GM10248 (cell line): ENCODE measurements around the gene ADAMTSL3.

Source experiments
- CTCF ChIA-PET: fragments of 300-600 bp; sonication (Branson Sonifier 250); formaldehyde crosslinking; extraction: SDS; loops from one replicate; lab custom pipeline; 2021; ENCODE audit warnings: antibody characterized with exemption; lab: Yijun Ruan, JAX
- POLR2A ChIA-PET: fragments of 350-650 bp; sonication (Branson Sonifier 250); formaldehyde crosslinking; extraction: SDS; loops from one replicate; lab custom pipeline; 2020; ENCODE audit warnings: antibody characterized with exemption; lab: Yijun Ruan, JAX
- DNase-seq: peaks from one replicate; pipeline ENCODE4 v3.0.0; 2012; ENCODE audit errors: extremely low spot score
- TF ChIP-seq, protein P1 (sequence below): IDR thresholded peaks from 2 replicates; pipeline ENCODE4 v1.5.1; 2012; ENCODE audit warnings: mild to moderate bottlenecking, low read depth; ENCODE audit errors: extremely low read depth, missing control alignments, control extremely low read depth

The ADAMTSL3 gene

DNA sequence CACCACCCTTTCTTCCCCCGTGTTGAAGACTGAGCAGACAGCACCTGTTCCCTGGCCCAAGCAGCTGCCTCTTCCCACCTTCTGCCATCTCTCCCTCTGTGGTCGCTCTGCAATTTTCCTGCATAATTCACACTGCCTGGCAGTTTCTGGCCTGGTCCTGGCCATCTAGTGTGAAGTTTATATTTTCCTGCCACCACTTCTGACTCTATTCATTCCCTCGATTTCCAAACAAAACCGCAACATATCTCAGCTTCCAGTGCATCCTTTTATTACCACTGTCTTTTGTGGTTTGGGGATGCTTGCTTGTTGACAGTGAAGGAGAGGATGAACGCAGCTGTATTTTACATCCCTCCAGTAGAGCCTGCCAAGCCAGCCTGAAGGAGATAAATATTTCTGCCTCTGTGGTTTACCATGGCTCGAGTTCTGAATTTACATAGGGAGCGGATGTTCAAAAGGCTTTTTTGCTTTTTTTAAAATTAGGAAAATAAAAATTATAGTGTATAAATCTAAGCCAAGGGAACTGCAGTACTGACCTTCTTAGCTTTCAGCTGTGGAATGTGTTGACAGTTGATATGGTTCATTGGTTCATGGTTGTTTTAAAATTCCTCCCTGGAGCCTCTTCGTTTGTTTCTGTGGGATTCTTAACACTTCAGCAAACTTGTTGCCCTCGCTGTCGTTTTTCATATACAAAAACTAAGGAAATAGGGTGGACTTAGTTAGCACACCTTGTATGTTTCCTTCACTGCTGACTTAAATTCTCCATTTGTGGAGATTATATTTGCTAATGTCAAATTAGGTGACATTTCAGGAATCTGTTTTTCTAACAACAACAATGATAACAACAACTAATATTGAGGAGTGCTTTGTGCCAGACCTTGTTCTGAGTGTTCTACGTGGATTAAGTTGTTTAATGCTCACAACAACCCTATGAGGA lies 250.5 kb downstream of the ADAMTSL3 start:
- TF ChIP-seq, protein P1, sequence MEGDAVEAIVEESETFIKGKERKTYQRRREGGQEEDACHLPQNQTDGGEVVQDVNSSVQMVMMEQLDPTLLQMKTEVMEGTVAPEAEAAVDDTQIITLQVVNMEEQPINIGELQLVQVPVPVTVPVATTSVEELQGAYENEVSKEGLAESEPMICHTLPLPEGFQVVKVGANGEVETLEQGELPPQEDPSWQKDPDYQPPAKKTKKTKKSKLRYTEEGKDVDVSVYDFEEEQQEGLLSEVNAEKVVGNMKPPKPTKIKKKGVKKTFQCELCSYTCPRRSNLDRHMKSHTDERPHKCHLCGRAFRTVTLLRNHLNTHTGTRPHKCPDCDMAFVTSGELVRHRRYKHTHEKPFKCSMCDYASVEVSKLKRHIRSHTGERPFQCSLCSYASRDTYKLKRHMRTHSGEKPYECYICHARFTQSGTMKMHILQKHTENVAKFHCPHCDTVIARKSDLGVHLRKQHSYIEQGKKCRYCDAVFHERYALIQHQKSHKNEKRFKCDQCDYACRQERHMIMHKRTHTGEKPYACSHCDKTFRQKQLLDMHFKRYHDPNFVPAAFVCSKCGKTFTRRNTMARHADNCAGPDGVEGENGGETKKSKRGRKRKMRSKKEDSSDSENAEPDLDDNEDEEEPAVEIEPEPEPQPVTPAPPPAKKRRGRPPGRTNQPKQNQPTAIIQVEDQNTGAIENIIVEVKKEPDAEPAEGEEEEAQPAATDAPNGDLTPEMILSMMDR: no peak
- DNase-seq: no peak
- ChIA-PET POLR2A (no interaction called here), CTCF (no interaction called here)

DNA sequence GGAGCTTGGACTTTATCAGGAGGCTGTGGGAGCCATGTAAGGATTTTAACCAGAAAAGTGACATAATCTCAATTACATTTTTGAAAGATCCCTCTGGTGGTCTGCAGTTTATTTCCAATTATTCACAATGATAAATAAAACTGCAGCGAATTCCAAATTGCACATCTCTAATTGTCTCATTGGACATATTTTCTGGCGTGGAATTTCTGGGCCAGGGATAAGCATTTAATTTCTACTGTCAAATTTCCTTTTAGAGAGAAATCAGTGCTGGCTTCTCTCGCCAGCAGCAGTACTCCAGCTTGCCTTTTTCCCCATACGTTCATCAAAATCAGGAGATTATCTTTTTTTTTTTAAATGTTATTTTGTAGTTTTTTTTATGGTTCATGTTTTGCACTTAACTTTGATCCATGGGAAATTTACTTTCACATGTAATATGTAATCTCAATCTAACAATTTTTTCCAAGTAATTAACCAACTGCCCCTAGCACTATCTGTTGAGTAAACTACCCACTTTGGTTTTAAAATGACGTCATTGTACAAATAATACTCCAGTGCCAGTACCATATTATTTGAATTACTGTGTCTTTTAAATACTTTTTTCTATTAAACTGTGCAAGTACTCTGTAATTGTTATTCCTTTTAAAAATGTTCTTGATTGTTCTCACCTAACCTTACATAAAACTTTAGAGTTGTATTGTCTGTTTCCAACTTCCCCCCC lies 251.8 kb downstream of the ADAMTSL3 start:
- DNase-seq: no peak
- POLR2A ChIA-PET: no interaction called here
- TF ChIP-seq, protein P1: no peak
- CTCF ChIA-PET: interaction anchor here (1.5 kb wide), 1 partner anchor 10 kb away, joined by 5 read pairs; no protein-coding TSS in a partner anchor

DNA sequence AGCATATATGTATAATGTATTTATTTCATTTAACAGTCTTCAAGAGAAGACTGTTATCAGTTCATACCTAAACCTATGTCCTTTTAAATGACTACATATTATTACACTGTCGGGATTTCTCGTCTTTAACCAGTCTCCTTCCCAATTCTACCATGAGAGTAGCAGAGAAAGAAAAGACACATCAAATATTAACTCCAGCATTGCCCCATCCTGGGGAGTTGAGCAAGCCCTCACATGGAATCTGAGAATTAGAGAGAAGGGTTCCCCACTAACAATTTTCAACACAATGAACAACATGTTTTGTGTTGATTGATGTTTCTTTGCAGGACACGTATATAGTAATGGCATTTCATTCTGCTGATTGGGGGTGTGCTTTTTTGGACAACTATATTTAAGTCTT lies 257.4 kb downstream of the ADAMTSL3 start:
- ChIA-PET POLR2A (no interaction called here), CTCF (no interaction called here)
- TF ChIP-seq, protein P1: no peak
- no peak for DNase-seq

DNA sequence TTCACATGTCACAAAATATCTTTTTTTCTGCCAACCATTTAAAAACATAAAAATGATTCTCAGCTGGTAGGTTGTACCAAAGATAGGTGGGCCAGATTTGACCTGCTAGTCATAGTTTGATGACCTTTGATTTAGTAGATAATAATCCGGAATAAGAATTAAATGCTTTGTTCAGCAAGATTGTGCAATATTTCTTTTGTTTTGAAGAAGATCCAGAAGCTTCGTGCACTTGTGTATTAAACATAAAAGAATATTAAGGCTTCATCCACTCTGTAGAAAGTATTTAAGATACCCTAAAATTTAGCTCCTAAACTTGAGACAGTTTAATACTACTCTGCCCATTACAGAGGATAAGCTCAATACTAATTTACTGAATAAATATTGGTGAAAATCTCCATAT lies 258.4 kb downstream of the ADAMTSL3 start:
- CTCF ChIA-PET: no interaction called here
- TF ChIP-seq, protein P1: no peak
- POLR2A ChIA-PET: no interaction called here

DNA sequence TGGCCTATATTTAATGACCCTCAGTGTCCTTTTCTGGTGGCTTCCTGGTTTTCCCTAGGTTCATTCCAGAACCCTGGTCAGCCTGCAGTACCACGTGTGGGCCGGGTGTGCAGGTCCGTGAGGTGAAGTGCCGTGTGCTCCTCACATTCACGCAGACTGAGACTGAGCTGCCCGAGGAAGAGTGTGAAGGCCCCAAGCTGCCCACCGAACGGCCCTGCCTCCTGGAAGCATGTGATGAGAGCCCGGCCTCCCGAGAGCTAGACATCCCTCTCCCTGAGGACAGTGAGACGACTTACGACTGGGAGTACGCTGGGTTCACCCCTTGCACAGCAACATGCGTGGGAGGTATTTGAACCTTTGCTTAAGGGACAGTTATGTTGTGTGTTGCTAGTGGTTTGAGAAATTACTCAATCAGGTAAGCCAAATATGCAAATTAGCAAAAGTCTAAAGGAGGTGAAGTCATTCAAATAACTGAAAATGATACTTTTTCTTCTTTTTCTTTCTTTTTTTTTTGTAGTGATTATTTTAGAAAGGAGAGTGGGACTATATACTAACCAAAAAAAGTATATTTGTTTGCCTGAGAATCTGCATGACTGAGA lies 259.2 kb downstream of the ADAMTSL3 start:
- ChIA-PET POLR2A (no interaction called here), CTCF (no interaction called here)
- peak; percentile 22 for DNase-seq
- TF ChIP-seq, protein P1: no peak

More for the DNA sequence above, 258.4 kb downstream of the ADAMTSL3 start:
- no peak for DNase-seq

DNA sequence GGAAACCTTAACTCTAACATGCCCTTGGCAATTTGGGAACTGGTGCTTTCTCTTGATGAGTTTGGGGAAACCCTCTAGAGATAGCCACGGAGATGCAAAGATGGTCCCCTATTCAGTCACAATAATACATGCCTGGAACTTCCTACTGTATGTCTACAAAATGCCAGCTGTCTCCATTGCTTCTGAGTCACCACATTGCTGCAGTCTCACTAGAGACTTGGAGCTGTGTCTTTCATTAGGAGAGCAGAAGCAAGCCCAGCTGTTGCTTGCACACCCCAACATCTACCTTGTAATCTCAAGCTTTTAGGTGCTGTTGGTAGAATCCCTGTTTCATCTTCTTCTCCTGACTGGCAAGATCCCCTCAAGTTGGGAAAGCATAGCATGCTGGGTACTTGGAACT lies 261.0 kb downstream of the ADAMTSL3 start:
- TF ChIP-seq, protein P1: no peak
- POLR2A ChIA-PET: no interaction called here

More for the DNA sequence above, 261.0 kb downstream of the ADAMTSL3 start:
- CTCF ChIA-PET: interaction anchor here (1.2 to 1.4 kb wide), 3 partner anchors 17 to 74 kb away, joined by 3 to 5 read pairs (median 4); no protein-coding TSS in a partner anchor
- DNase-seq: no peak
